IMR-90 (cell line): ENCODE data around the gene RNASEH2B. TPM values are rescaled to one million over a fixed set of nuclear protein-coding genes. Genes with fewer than 3 reads are reported as not detected.

ENCODE experiments used
- ATAC-seq: fragments of 200-7000 bp; cut with Tn5 transposase; 2 replicates; pipeline ENCODE4 v1.9.1; 2020; ENCODE audit warnings: low read depth, mild to moderate bottlenecking, moderate library complexity
- BruUV-seq: library from RNA; stranded (reverse); fragments of 400-500 nt; replicated peaks from 2 replicates; lab custom pipeline; 2021; lab: Mats Ljungman, UMichigan
- CTCF ChIA-PET: fragments of 300-600 bp; formaldehyde crosslinking; extraction: SDS; loops from one replicate; lab custom pipeline; 2021; ENCODE audit warnings: antibody characterized with exemption; lab: Yijun Ruan, JAX
- POLR2A ChIA-PET: fragments of 300-600 bp; sonication (Branson Sonifier 250); formaldehyde crosslinking; loops from one replicate; lab custom pipeline; 2022; ENCODE audit warnings: antibody characterized with exemption; ENCODE audit not compliant: unreplicated experiment; lab: Charles Lee
- DNase-seq: peaks from one replicate; pipeline ENCODE4 v3.0.0; 2013
- H2AFZ ChIP-seq: replicated peaks from 2 replicates; pipeline ENCODE3; 2013; ENCODE audit warnings: low read length, mild to moderate bottlenecking; ENCODE audit not compliant: poor library complexity
- H2AK5ac ChIP-seq: 2 replicates; pipeline ENCODE4 v1.6.1; 2013; ENCODE audit warnings: low read depth, low read length, inconsistent platforms
- H2AK9ac ChIP-seq: replicated peaks from 2 replicates; pipeline ENCODE3; 2013; ENCODE audit warnings: mild to moderate bottlenecking, low read depth, low read length, moderate library complexity; ENCODE audit not compliant: poor library complexity
- H2BK120ac ChIP-seq: 2 replicates; pipeline ENCODE4 v1.6.1; 2013; ENCODE audit warnings: low read depth, low read length, inconsistent platforms
- H2BK15ac ChIP-seq: 3 replicates; pipeline ENCODE4 v1.6.1; 2013; ENCODE audit warnings: low read depth, low read length, inconsistent platforms
- H2BK20ac ChIP-seq: 2 replicates; pipeline ENCODE4 v1.6.1; 2013; ENCODE audit warnings: low read depth, mild to moderate bottlenecking, inconsistent platforms, low read length, moderate library complexity
- H2BK5ac ChIP-seq: 2 replicates; pipeline ENCODE4 v1.6.1; 2013; ENCODE audit warnings: mild to moderate bottlenecking, low read depth, low read length, inconsistent platforms; ENCODE audit not compliant: poor library complexity, severe bottlenecking
- H3K14ac ChIP-seq: replicated peaks from 2 replicates; pipeline ENCODE4 v1.6.1; 2013; ENCODE audit warnings: low read depth, low read length, inconsistent platforms
- H3K18ac ChIP-seq: 2 replicates; pipeline ENCODE4 v1.6.1; 2013; ENCODE audit warnings: low read depth, low read length, control low read depth
- H3K23ac ChIP-seq: 2 replicates; pipeline ENCODE4 v1.6.1; 2013; ENCODE audit warnings: low read depth, low read length, inconsistent platforms
- H3K27ac ChIP-seq: 2 replicates; pipeline ENCODE4 v1.5.1; 2013; ENCODE audit warnings: mild to moderate bottlenecking, control low read depth, low read length; ENCODE audit not compliant: insufficient read depth
- H3K27me3 ChIP-seq: 2 replicates; pipeline ENCODE4 v1.6.1; 2013; ENCODE audit warnings: low read length; ENCODE audit not compliant: control insufficient read depth, insufficient read depth
- H3K36me3 ChIP-seq: 2 replicates; pipeline ENCODE4 v1.6.1; 2013; ENCODE audit warnings: low read length, mixed read lengths; ENCODE audit not compliant: control insufficient read depth, insufficient read depth
- H3K4ac ChIP-seq: 2 replicates; pipeline ENCODE4 v1.6.1; 2013; ENCODE audit warnings: low read depth, low read length, inconsistent platforms
- H3K4me1 ChIP-seq: 2 replicates; pipeline ENCODE4 v1.6.1; 2013; ENCODE audit warnings: low read length, mixed read lengths; ENCODE audit not compliant: control insufficient read depth, insufficient read depth
- H3K4me2 ChIP-seq: 2 replicates; pipeline ENCODE4 v1.6.1; 2013; ENCODE audit warnings: low read depth, mild to moderate bottlenecking, control low read depth, low read length, moderate library complexity
- H3K4me3 ChIP-seq: 2 replicates; pipeline ENCODE4 v1.5.1; 2013; ENCODE audit warnings: low read depth, mild to moderate bottlenecking, control low read depth, low read length, moderate library complexity; ENCODE audit not compliant: insufficient read depth
- H3K56ac ChIP-seq: 2 replicates; pipeline ENCODE4 v1.6.1; 2013; ENCODE audit warnings: low read length, inconsistent platforms; ENCODE audit not compliant: insufficient read depth; ENCODE audit errors: extremely low read depth
- H3K79me1 ChIP-seq, 2 experiments: 2 replicates each; pipeline ENCODE4 v1.6.1; 2013; ENCODE audit warnings: low read length in 2 of 2, inconsistent platforms in 1 of 2, low read depth in 1 of 2
- H3K9ac ChIP-seq: 2 replicates; pipeline ENCODE4 v1.6.1; 2013; ENCODE audit warnings: low read depth, low read length, control low read depth
- H3K9me1 ChIP-seq: 2 replicates; pipeline ENCODE4 v1.6.1; 2013; ENCODE audit warnings: low read length, inconsistent platforms; ENCODE audit not compliant: insufficient read depth
- H3K9me3 ChIP-seq: 2 replicates; pipeline ENCODE4 v1.6.1; 2013; ENCODE audit warnings: low read length; ENCODE audit not compliant: control insufficient read depth, insufficient read depth
- H4K20me1 ChIP-seq: 2 replicates; pipeline ENCODE4 v1.6.1; 2013; ENCODE audit warnings: low read length, inconsistent platforms; ENCODE audit not compliant: insufficient read depth
- H4K5ac ChIP-seq: 2 replicates; pipeline ENCODE4 v1.6.1; 2013; ENCODE audit warnings: mild to moderate bottlenecking, low read depth, low read length, control low read depth
- H4K8ac ChIP-seq, 2 experiments: 2 replicates each; pipeline ENCODE4 v1.6.1; 2013; ENCODE audit warnings: low read depth in 2 of 2, low read length in 2 of 2, control low read depth in 1 of 2, inconsistent platforms in 1 of 2
- H4K91ac ChIP-seq: 2 replicates; pipeline ENCODE4 v1.6.1; 2013; ENCODE audit warnings: low read depth, low read length, inconsistent platforms; ENCODE audit not compliant: insufficient read depth
- BHLHE40 ChIP-seq: fragments of 150-350 bp; IDR thresholded peaks from 2 replicates; pipeline ENCODE4 v1.6.1; 2016; ENCODE audit warnings: mild to moderate bottlenecking, low read depth, low read length
- CEBPB ChIP-seq: IDR thresholded peaks from 2 replicates; pipeline ENCODE4 v1.6.1; 2012; ENCODE audit warnings: low read depth, low read length, improper control_type of control experiment
- CTCF ChIP-seq: conservative IDR thresholded peaks from 2 replicates; pipeline ENCODE4 v1.5.1; 2012; ENCODE audit warnings: mild to moderate bottlenecking, low read depth, low read length, improper control_type of control experiment
- ELK1 ChIP-seq: fragments of 150-350 bp; IDR thresholded peaks from 2 replicates; pipeline ENCODE4 v1.6.1; 2016; ENCODE audit warnings: low read depth, mild to moderate bottlenecking, low read length, moderate library complexity, borderline replicate concordance
- FOS ChIP-seq: fragments of 150-350 bp; IDR thresholded peaks from 2 replicates; pipeline ENCODE4 v1.6.1; 2016; ENCODE audit warnings: low read depth, low read length
- MAZ ChIP-seq: IDR thresholded peaks from 2 replicates; pipeline ENCODE4 v1.6.1; 2012; ENCODE audit warnings: low read depth, mild to moderate bottlenecking, low read length, improper control_type of control experiment, moderate library complexity, borderline replicate concordance
- MXI1 ChIP-seq: IDR thresholded peaks from 2 replicates; pipeline ENCODE4 v1.6.1; 2012; ENCODE audit warnings: low read depth, mild to moderate bottlenecking, low read length, moderate library complexity, borderline replicate concordance
- POLR2A ChIP-seq: IDR thresholded peaks from 2 replicates; pipeline ENCODE4 v1.6.1; 2012; ENCODE audit warnings: mild to moderate bottlenecking, low read depth, low read length
- RAD21 ChIP-seq: IDR thresholded peaks from 2 replicates; pipeline ENCODE4 v1.6.1; 2012; ENCODE audit warnings: low read length, improper control_type of control experiment
- RCOR1 ChIP-seq: IDR thresholded peaks from 2 replicates; pipeline ENCODE4 v1.6.1; 2012; ENCODE audit warnings: mild to moderate bottlenecking, low read length, improper control_type of control experiment; ENCODE audit not compliant: insufficient replicate concordance
- SMC3 ChIP-seq: fragments of 150-350 bp; IDR thresholded peaks from 2 replicates; pipeline ENCODE4 v1.6.1; 2016; ENCODE audit warnings: low read depth, mild to moderate bottlenecking, antibody characterized with exemption, low read length, moderate library complexity
- WGBS, 2 experiments: methylation state at CpG; one replicate each; pipeline versions ENCODE4 v1.1.5 to v1.1.7; 2013; ENCODE audit warnings: missing lambda C conversion rate in 2 of 2; ENCODE audit not compliant: insufficient read length in 1 of 2; ENCODE audit errors: extremely low coverage in 2 of 2; 5-methylcytosine and 5-hydroxymethylcytosine counted together
- dilution Hi-C: fragments of 300-500 bp; cut with HindIII; formaldehyde crosslinking; loops from one replicate; pipeline ENCODE4 v1.14.3; 2018; ENCODE audit warnings: low sequenced_read_pairs; ENCODE audit not compliant: unreplicated experiment
- in situ Hi-C: fragments of 300-500 bp; cut with MboI; formaldehyde crosslinking; loops from 3 replicates; pipeline ENCODE4 v1.14.3; 2019; ENCODE audit warnings: low sequenced_read_pairs, inconsistent platforms, mixed read lengths
- intact Hi-C: fragments of 100-400 bp; cut with micrococcal nuclease; formaldehyde crosslinking; loops from 2 replicates; pipeline ENCODE4 v1.10.0; 2022
- polyA plus RNA-seq, 3 experiments: library from polyadenylated mRNA; depleted of rRNA; stranded (reverse); fragments of >200 nt; gene quantifications; 2 replicates each; pipeline ENCODE4 v1.2.3, GENCODE V29; 2012; ENCODE audit warnings: low replicate concordance in 1 of 3
- total RNA-seq: library from RNA; depleted of rRNA; stranded (reverse); fragments of >200 nt; gene quantifications from 2 replicates; pipeline ENCODE4 v1.2.3, GENCODE V29; 2012

The RNASEH2B gene
- total and polyA plus RNA-seq, 2 of the 4 experiments (the other 2 are of a cell fraction), result 11.2 to 14.2 TPM

- Histone ChIP-seq H3K4me3 (no peak overlapping the region), H3K27ac (no peak overlapping the region), H3K9ac (no peak overlapping the region), H2BK15ac (no peak overlapping the region), H3K4ac (no peak overlapping the region), H3K27me3 (peaks cover 7% of the 10 kb centered on the region), H4K91ac (no peak overlapping the region), H3K9me3 (no peaks in the 10 kb centered on the region), H3K4me2 (no peak overlapping the region), H4K8ac (no peak overlapping the region), H3K18ac (no peak overlapping the region), H2AK9ac (no peak overlapping the region), H2BK5ac (no peak overlapping the region), H3K14ac (no peak overlapping the region), H3K79me1 (no peaks in the 10 kb centered on the region), H4K5ac (no peak overlapping the region), H3K4me1 (no peaks in the 10 kb centered on the region), H4K20me1 (no peaks in the 10 kb centered on the region), H2BK120ac (no peak overlapping the region), H3K56ac (no peak overlapping the region), H3K36me3 (no peaks in the 10 kb centered on the region), H3K9me1 (no peaks in the 10 kb centered on the region), H2AK5ac (no peak overlapping the region), H3K23ac (no peak overlapping the region), H2BK20ac (no peak overlapping the region), H2AFZ (no peak overlapping the region)
- BruUV-seq, result no TSS peak
- intact Hi-C loops (no loop called here), dilution Hi-C loops (no loop called here), in situ Hi-C loops (no loop called here)
- WGBS, 2 experiments, result no CpG with 5 or more reads among the region's 1 CpG
- TF ChIP-seq CEBPB (no peak), POLR2A (no peak), RAD21 (no peak), BHLHE40 (no peak), RCOR1 (no peak), ELK1 (no peak), SMC3 (no peak), MXI1 (no peak), MAZ (no peak), FOS (no peak), CTCF (no peak)
- ChIA-PET POLR2A (no interaction called here), CTCF (interaction anchor here (0.6 kb wide), 1 partner anchor 562 kb away, joined by 5 read pairs; no protein-coding TSS in a partner anchor)
- no peak for DNase-seq
- ATAC-seq, result no peak
Observed at GRCh38 chr13:50864492-50864891, 45.1 kb upstream of the RNASEH2B start.
